HG02678 (cell line): ENCODE measurements around the gene AKR1B1.

Experiments used
- ATAC-seq: cut with Tn5 transposase; IDR thresholded peaks from one replicate; pipeline ENCODE4 v1.9.1; 2021; ENCODE audit warnings: mild to moderate bottlenecking, moderate library complexity; ENCODE audit not compliant: unreplicated experiment

AKR1B1 gene

DNA sequence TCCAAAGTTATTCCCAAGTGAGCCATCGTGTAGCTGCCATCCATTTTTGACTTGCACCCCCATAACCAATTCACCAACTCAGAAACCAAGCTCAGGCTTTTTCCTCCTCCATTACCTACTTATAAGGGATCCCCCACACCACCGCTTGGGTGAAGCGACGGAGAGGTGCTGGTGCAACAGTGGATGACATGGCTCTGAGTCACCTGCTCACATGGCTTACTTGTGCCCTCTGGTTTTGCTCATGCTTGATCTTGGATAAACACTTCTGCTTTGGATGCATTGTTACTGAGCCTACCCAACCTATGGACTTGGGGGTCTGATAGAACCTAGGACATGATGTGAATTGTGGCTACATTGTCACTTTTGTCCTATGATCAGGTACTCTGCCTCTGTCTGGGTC, 12.0 kb upstream of the AKR1B1 start:
- ATAC-seq: no peak

DNA sequence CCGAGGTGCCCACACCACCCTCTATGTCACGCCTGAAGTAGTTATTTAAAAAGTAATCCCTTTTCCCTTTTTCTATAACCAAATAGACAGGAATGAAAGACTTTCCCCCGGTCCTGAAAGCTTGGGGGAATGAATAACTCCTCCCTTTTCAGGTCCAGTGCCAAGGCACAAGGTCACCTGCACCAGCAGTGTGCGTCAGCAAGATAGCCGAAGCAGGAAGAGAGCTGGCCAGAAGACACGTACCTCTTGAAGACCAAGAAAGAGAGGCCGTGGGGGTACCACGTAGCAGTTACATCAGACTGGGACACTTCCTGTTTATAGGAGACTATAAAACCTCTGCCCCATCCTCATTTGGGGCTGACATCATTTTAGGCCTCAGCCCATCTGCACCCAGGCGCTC, 10.7 kb upstream of the AKR1B1 start:
- no peak for ATAC-seq

DNA sequence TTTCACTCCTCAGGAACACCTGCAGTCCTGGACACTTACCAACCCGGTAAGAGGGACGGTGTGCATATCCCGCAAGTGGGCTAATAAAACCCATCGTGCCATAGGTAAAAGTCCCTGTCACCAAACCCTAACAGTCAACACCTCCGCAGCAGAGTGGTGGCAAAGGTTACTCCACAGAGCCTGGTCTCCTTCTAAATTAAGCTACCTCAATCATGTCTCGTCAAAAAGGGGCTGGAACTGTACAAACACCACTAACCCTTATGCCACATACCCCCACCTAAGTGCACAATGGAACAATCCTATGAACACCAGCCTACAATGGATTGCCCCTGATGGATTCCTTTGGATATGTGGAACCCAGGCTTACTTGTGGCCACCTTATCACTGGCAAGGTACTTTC, 9.6 kb upstream of the AKR1B1 start:
- ATAC-seq: no peak

DNA sequence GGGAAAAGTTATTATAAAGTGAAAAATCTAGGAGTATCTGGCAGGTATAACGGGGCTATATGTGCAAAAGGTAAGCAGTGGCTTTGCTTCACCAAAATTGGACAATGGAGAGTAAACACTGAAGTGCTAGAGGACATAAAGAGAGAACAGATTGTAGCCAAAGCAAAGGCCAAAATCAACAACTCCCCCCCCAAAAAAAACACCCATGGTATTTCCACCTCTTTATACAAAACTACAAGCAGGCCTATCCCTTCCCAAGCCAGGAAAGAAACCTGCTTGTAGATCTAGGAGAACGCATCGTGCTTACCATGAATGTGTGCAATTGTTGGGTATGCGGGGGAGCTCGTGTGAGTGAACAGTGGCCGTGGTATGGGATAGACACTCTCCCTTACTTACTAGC, 9.2 kb upstream of the AKR1B1 start:
- no peak for ATAC-seq

DNA sequence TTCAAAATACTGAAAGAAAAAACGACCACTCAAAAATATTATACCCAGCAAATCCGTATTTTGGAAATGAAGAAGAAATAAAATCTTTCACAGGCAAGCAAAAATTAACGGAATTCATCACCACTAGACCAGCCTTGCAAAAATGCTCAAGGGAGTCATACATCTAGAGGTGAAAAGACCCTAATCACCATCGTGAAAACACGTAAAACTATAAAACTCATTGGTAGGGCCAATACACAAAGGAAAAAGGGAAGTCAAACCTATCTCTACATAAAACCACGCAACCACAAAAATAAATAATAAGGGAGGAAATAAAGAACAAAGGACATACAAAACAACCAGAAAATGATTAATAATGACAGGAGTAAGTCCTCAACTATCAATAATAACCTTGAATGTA, 6.6 kb upstream of the AKR1B1 start:
- ATAC-seq: no peak

DNA sequence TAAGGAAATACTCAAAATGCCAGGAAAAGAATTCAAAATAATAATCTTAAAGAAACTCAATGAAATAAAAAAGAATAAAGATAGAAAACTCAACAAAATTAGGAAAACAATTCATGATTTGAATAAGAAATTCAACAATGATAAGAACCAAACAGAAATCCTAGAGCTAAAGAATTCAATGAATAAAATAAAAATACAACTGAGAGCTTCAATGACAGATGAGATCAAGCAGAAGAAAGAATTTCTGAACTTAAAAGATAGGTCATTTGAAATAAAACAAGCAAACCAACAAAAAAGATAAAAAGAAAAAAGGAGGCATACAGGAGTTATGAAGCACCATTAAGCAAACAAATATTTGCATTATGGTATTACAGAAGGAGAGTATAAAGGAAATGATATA, 5.6 kb upstream of the AKR1B1 start:
- ATAC-seq: no peak

DNA sequence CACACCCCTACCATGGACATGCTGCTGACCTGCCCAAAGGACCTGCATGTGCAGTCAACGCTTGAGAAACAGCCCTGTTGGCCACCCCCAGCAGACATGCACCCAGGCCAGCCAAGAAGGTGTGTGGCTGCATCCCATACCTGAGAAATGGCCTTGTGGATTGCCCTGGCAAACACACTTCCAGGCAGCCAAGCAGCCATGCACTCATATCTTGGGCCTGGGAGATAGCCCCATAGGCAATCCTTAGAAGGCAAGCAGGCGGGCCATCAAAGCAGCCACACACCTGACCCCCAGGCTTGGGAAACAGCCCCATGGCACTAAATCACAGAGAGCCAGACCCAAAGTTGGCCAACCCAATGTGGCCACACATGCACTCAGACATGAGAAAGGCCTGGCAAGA, 4.9 kb upstream of the AKR1B1 start:
- no peak for ATAC-seq

DNA sequence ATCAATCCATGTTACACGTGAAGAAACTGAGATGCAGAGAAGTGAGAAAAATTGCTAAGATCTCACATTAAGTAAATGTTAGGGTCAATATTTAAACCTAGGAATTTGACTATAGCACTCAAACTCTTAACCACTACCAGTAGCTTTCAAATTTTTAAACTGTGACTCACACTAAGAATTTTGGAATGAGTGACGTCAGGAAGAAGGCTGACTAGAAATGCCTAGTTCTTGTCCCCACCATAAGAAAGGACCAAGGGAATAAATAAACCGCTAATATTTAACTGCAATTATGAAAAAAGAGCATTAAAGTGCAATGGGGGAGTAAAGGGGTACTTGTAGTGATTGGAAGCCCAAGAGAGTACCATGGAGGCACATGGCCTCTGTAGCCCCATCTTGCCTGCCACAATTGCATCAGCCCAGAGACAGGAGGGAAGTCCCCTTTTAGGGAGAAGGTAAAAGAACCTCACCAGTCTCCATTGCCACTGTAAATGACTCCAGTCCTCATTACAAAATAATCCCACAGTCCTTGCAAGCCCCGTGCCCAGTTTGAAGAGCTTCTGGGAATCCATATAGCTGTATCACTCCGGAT, 3.5 kb upstream of the AKR1B1 start:
- ATAC-seq: no peak

DNA sequence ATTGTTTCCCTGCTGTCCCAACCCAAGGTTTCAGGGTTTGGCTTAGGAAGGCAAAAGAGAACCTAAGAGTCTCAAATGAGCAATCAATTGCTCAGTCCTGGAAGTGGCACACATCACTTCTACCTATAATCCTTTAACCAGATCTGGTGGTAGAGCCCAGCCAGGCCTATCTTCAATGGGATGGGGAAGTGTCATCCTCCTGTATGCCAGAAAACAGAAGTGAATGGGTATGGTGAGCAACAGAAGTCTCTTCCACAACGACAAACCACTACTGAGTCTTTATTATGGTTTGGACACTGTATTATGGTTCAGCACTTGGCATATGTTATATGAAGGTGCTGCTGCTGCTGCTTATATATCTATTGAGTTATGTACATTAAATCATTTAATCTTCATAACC, 3.0 kb upstream of the AKR1B1 start:
- ATAC-seq: no peak

DNA sequence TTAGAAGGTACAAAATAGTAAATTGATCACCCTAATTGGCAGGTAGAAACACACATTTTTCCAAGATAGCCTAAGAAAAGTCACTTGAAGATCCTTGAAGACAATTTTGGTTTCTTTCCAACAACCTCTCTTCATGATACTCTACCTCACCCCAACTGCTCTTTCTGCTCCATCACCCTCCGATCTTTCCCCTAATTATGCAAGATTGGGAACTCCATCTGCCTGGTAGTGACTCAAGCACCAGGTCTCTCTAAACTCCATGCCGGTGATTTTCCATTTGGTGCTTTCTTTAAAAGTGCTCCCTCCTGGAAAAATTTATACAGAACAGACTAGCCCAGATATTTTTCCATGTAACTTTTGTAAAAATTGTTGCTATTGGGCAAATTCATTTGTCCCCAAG, 1.1 kb upstream of the AKR1B1 start:
- ATAC-seq: no peak

DNA sequence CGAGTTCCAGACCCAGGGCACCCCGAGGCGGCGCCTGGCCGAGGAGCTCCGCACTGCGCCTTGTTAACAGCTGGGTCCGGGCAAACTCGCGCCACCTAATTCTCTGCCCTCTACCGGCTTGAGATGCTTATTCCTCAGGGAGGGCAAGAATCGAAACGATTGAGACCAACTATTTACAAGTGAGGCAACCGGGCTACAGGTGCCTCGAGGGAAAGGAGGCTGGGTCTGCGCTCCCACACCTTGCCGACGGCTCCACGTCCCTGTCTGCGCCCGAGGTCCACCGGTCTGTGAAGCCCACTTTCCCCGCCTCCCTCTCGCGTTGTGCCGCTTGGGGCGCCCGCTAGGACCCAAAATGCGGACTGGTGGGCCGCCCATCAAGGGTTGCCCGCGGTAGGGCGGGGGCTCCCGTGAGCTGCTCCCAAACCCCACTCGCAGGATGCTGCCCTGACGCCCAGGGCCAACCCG, 527 bp downstream of the AKR1B1 start:
- peak; percentile 55 for ATAC-seq

DNA sequence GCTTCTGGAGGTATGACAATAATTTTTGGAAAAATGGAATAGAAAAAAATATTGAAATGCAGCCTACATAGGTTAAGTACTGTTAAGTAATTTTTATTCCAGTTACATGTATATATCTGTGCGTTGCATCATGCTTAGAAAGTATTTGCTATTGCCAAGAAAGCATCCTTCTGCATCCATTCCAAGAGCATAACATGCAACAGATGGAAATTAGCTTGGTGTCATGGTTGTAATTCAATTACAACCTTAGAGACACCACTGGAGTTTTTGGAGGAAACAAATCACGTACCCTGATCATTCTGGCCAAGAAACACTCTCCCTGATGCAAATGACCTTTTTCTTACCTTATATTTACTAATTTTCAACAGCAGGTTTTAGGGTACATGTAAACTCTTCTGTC, 1.7 kb downstream of the AKR1B1 start:
- no peak for ATAC-seq

DNA sequence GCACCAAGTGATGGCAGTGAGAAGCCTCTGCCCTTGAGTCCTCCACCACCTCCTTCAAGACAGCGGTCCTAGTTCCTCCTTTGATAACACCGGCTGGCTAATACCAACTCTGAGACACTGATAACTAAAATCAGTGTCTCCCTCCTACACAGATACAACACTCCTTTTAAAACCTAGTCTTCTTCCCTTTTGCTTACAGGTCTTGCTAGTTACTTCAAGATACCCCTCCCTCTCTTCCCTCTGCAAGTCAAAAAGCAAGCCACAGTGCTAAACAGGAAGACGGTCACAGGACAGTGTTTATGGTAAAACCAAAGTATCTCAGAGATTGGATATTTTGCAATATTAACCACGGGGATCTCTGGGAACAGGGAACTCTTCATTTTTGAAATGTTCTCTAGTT, 4.6 kb downstream of the AKR1B1 start:
- no peak for ATAC-seq

DNA sequence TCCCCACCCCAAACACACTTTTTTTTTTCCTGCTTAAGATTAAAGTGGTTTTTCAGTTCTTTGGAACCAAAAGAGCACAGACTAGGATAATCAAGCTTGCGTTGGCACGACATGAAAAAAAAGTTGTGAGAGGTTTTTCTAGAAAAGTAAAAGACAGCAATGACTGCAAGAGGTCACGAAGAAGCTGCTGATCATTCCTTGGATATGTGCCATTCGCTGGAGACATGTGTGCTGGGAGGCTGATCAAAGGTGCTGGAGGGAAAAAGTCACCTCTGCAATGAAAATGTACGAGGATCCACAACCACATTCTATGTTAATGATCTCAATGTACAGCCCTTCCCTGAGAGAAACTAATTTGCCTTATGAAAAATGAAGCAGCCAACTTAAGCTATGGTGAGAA, 5.4 kb downstream of the AKR1B1 start:
- ATAC-seq: no peak

DNA sequence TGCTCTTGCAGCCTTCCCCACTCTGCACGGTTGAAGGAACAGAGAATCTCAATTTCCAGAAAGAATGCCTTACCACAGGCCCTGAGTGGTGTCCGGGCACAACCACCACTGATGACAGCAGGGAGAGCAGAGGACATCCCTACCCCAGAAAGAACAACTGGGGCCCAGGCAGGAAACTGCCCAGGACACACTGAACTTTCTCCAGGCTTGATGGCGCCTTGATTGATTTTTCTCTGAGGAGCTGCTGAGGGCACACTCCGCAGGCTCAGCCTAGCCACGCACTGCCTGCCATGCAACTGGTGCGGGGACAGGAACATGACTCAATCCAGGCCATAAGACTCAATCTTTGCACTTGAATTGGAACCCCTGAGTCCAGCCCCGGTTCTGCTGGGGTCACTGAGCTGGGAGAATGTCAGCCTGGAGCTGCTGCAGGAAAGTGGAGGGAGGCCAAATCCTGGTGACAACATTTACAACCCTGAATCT, 5.9 kb downstream of the AKR1B1 start:
- no peak for ATAC-seq

DNA sequence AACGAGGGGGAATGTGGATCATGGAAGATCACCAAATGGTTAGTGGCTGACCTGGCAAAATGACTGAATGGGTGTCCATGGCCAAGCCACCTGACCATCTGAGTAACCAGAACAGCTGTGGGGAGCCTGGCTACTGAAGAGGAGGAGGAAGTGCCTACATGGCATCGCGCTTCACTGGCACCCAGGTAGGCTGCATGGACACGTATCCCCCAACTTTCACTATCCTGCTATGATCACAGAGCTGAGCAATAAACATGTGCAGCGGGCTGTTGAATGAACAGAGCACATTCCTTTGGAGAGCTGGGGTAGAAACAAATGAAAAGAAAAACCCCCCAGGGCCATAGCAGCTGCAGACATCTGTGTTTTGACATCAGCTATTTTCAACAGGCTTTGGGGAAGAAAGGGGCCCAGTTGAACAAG, 6.5 kb downstream of the AKR1B1 start:
- no peak for ATAC-seq

DNA sequence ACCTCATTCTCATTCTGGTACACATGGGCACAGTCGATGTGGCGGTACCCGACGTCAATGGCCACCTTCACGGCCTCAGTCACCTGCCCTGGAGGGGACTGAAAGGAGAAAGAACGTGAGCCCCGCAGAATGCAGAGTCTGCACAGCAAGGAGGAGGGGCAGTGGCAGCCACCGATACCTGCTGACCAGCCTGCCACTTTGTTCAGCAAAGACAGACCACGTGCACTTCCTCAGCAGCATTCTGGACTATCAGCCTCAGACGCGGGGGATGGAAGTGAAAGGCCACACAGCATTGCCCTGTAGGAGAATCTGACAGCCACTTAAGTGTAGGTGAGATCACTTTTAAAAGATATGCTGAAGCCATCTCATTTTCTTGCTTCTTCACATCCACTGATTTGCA, 7.2 kb downstream of the AKR1B1 start:
- ATAC-seq: no peak

DNA sequence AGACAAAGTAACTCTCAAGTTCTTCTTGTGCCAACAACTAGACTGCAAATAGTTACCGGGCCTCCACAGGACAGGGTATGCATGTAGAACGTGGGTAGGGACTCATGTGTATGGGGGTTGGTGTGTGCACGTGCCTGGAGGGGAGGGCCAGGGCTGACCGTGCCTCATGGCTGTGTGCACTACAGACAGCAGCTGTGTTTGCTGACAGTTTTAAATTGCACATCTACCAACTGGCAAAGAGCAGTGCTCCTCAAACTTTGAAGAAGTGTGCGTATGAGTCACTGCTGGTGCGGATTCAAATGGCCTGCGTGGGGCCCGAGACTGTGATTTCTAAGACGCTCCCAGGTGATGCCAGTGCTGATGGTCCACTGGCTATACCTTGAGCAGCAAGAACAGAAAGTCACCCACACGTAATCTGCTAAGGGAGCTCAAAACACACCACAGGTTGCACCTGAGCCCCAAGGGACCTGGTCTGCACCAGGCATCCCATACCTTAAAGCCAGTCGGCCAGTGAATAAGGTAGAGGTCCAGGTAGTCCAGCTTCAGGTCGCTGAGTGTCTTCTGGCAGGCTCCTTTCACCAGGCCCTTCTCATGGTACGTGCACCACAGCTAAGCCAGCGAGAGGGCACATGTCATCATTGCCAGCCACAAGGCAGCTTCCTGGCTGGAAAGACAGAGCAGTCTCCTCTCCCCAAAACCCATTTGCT, 8.5 kb downstream of the AKR1B1 start:
- ATAC-seq: no peak

DNA sequence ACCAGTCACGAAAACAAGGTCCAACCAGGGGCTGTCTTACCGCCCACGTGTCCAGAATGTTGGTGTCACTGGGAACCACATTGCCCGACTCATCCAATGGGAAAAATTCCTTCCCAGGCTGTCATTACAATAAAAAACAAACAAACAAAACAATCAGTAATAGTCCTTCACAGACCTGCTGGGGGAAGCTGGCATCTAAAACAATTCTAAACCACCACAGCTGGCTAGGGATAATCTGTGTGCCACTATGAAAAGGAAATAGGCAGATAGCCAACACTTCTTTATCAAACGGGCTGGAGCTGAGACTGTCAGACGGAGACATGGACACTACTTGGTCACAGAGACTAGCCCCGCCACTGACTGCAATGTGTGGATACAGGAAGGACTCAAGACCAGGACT, 9.2 kb downstream of the AKR1B1 start:
- no peak for ATAC-seq

DNA sequence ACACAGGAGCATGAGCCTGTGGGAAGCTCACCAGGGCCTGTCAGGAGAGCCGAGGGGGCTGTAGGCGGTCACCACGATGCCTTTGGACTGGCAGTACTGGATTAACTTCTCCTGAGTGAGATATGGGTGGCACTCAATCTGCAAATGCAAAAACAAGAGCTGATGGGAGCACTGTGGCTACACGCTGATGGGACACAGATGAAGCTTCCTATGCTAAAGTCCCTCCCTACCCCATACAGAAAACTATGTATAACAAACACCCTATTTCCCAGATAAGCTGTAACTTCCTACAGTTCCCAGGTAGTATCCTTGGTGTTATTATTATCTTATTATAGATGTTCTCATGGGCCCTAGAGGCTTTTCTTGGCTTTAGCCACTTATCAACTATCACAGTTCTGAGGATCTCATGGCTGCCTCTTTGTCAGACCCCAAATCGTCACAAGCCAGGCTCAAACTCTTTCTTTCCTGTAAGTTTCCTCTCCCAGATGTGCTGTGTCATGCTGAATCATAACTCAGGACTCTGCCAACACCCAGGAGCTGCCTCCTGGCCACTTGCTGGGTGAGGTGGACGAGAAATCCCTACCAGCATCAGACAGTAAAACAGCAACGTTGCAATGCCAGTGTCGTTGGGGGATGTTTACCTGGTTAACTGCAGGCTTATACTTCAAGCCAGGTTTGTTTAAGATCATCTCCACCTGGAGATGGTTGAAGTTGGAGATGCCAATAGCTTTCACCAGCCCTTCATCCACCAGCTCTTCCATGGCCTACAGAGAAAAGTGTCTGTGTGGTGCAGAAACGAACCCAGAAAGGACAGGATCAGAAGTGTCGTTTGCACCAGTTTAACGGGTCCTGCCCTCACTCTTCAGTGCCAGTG, 10.3 kb downstream of the AKR1B1 start:
- ATAC-seq: no peak

DNA sequence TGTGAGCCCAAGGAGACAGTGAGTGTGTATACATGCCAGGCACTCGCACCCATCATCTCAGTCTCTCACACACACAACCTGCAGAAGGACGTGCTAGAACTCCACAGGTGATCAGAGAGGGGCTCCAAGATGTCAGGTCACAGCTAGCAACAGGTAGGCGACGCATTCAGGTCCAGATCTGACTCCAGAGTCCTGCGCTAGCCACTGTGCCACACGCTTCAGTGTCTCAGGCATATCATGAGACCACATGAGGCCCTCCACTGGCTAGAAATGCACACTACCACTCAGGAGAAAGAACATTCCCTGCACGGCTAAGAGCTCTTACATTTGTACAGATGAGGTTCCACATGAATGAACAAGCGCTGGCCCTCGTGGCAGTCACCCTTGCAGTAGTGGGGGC, 11.5 kb downstream of the AKR1B1 start:
- no peak for ATAC-seq

DNA sequence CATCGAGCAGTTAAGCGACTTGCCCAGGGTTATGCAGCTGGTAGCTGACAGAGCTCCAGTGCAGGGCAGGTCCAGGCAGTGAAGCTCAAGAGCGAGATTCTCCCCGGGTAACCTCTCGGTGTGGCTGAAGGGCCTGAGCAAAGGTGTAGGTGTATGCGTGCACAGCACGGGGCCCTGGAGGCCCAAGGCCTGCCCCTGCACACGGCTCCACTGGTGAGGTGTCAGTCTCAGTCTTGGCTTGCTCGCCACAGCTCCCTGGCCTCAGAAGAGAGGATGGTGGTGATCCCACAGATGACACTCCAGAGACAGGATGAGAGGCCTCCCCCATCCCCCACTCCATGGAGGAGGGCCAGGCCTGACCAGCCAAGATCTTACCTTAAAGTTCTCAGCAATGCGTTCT, 12.0 kb downstream of the AKR1B1 start:
- no peak for ATAC-seq
